SK-N-SH (cell line): ENCODE data around the gene MRNIP. TPM values are rescaled to one million over a fixed set of nuclear protein-coding genes. Genes with fewer than 3 reads are reported as not detected.

Source experiments
- CTCF ChIA-PET: fragments of 300-600, 350-600 bp; formaldehyde crosslinking; extraction: SDS; loops from one replicate; lab custom pipeline; 2021; lab: Yijun Ruan, JAX
- POLR2A ChIA-PET: fragments of 350-600 bp; sonication (Branson Sonifier 250); formaldehyde crosslinking; extraction: SDS; loops from one replicate; lab custom pipeline; 2020; ENCODE audit warnings: antibody characterized with exemption, inconsistent platforms; lab: Yijun Ruan, JAX
- DNase-seq: peaks from one replicate; pipeline ENCODE4 v3.0.0; 2012
- H2AFZ ChIP-seq: fragments of 200-600 bp; sonication (generic); 2 replicates; pipeline ENCODE4 v1.8.1; 2016; ENCODE audit warnings: antibody characterized with exemption, mild to moderate bottlenecking, low read depth
- H3F3A ChIP-seq: fragments of 200-600 bp; sonication (generic); replicated peaks from 2 replicates; pipeline ENCODE3; 2016; ENCODE audit warnings: antibody characterized with exemption, mild to moderate bottlenecking; ENCODE audit not compliant: insufficient read depth
- H3K27ac ChIP-seq, 2 experiments: fragments of 200-500 bp in 1 of 2; fragments of 200-600 bp in 1 of 2; sonication (Bioruptor generic) in 1 of 2; sonication (generic), shearing (Covaris generic) in 1 of 2; 2 replicates each; pipeline versions ENCODE4 v1.5.1 to v1.6.1; 2014 to 2016; ENCODE audit warnings: low read depth in 2 of 2, inconsistent platforms in 1 of 2, low read length in 1 of 2, mild to moderate bottlenecking in 1 of 2, mixed read lengths in 1 of 2
- H3K27me3 ChIP-seq: fragments of 200-600 bp; sonication (generic), shearing (Covaris generic); 2 replicates; pipeline ENCODE4 v1.6.1; 2016; ENCODE audit warnings: mixed run types; ENCODE audit not compliant: insufficient read depth
- H3K36me3 ChIP-seq, 2 experiments: fragments of 200-500 bp in 1 of 2; fragments of 200-600 bp in 1 of 2; sonication (Bioruptor generic) in 1 of 2; sonication (generic) in 1 of 2; replicated peaks in 1 of 2; 2 replicates each; pipeline versions ENCODE3 to v1.5.1; 2014 to 2016; ENCODE audit warnings: low read length in 1 of 2, mild to moderate bottlenecking in 1 of 2; ENCODE audit not compliant: insufficient read depth in 2 of 2, control insufficient read depth in 1 of 2
- H3K4me1 ChIP-seq, 2 experiments: fragments of 200-500 bp in 1 of 2; fragments of 200-600 bp in 1 of 2; sonication (Bioruptor generic) in 1 of 2; sonication (generic), shearing (Covaris generic) in 1 of 2; 2 replicates each; pipeline versions ENCODE4 v1.5.1 to v1.6.1; 2014 to 2016; ENCODE audit warnings: low read depth in 1 of 2, low read length in 1 of 2, mixed run types in 1 of 2; ENCODE audit not compliant: insufficient read depth in 2 of 2, control insufficient read depth in 1 of 2
- H3K4me2 ChIP-seq: fragments of 200-600 bp; sonication (generic), shearing (Covaris generic); 2 replicates; pipeline ENCODE4 v1.6.1; 2017; ENCODE audit warnings: mixed run types
- H3K4me3 ChIP-seq, 2 experiments: fragments of 200-500 bp in 1 of 2; fragments of 200-600 bp in 1 of 2; sonication (Bioruptor generic) in 1 of 2; sonication (generic), shearing (Covaris generic) in 1 of 2; 2 replicates each; pipeline versions ENCODE4 v1.5.1 to v1.8.1; 2014 to 2016; ENCODE audit warnings: low read depth in 2 of 2, inconsistent platforms in 1 of 2, low read length in 1 of 2, mild to moderate bottlenecking in 1 of 2, mixed read lengths in 1 of 2, moderate library complexity in 1 of 2
- H3K79me2 ChIP-seq: fragments of 200-600 bp; sonication (generic); 2 replicates; pipeline ENCODE4 v1.8.1; 2017; ENCODE audit warnings: mild to moderate bottlenecking; ENCODE audit not compliant: insufficient read depth
- H3K9ac ChIP-seq: fragments of 200-600 bp; sonication (generic); 2 replicates; pipeline ENCODE4 v1.6.1; 2017; ENCODE audit warnings: mixed run types
- H3K9me2 ChIP-seq: fragments of 200-600 bp; sonication (generic); 2 replicates; pipeline ENCODE4 v1.6.1; 2017; ENCODE audit warnings: mixed run types
- H3K9me3 ChIP-seq: fragments of 200-600 bp; sonication (generic); 2 replicates; pipeline ENCODE4 v1.6.1; 2017; ENCODE audit warnings: mixed run types, mild to moderate bottlenecking, moderate library complexity
- H4K20me1 ChIP-seq: fragments of 200-600 bp; sonication (generic); 2 replicates; pipeline ENCODE4 v1.6.1; 2017; ENCODE audit warnings: mild to moderate bottlenecking, mixed run types; ENCODE audit not compliant: insufficient read depth
- CHD2 ChIP-seq: fragments of 150-350 bp; IDR thresholded peaks from 2 replicates; pipeline ENCODE4 v1.6.1; 2018; ENCODE audit warnings: low read length; ENCODE audit not compliant: partially characterized antibody
- CTCF ChIP-seq: fragments of 200-600 bp; sonication (generic); IDR thresholded peaks from 2 replicates; pipeline ENCODE4 v1.6.1; 2017; ENCODE audit warnings: antibody characterized with exemption, mild to moderate bottlenecking, moderate library complexity
- EP300 ChIP-seq, 2 experiments: IDR thresholded peaks; 2 replicates each; pipeline versions ENCODE4 v1.4.0 to v1.6.1; 2012; ENCODE audit warnings: borderline replicate concordance in 1 of 2, low read depth in 1 of 2, low read length in 1 of 2
- FOSL2 ChIP-seq: IDR thresholded peaks from 2 replicates; pipeline ENCODE4 v1.4.0; 2012; ENCODE audit warnings: low read depth, mild to moderate bottlenecking, moderate library complexity, borderline replicate concordance
- FOXM1 ChIP-seq: IDR thresholded peaks from 2 replicates; pipeline ENCODE4 v1.4.0; 2012; ENCODE audit warnings: low read depth, mild to moderate bottlenecking
- JUND ChIP-seq: IDR thresholded peaks from 2 replicates; pipeline ENCODE4 v1.4.0; 2012
- MAX ChIP-seq: IDR thresholded peaks from 2 replicates; pipeline ENCODE4 v1.4.0; 2012; ENCODE audit warnings: low read depth
- MEF2A ChIP-seq: IDR thresholded peaks from 2 replicates; pipeline ENCODE4 v1.4.0; 2012; ENCODE audit warnings: low read depth, borderline replicate concordance
- PBX3 ChIP-seq: IDR thresholded peaks from 2 replicates; pipeline ENCODE4; 2012
- POLR2AphosphoS5 ChIP-seq: IDR thresholded peaks from 2 replicates; pipeline ENCODE4 v1.6.1; 2012; ENCODE audit warnings: low read depth, low read length
- TEAD4 ChIP-seq: IDR thresholded peaks from 2 replicates; pipeline ENCODE4 v1.4.0; 2012; ENCODE audit warnings: mild to moderate bottlenecking, borderline replicate concordance; ENCODE audit not compliant: insufficient read depth
- WGBS: methylation state at CpG from one replicate; pipeline ENCODE4 v1.1.6; 2017; ENCODE audit warnings: low lambda C conversion rate; 5-methylcytosine and 5-hydroxymethylcytosine counted together
- polyA plus RNA-seq, 3 experiments: library from polyadenylated mRNA; depleted of rRNA; stranded (reverse); fragments of >200 nt; gene quantifications; 2 replicates each; pipeline ENCODE4 v1.2.3, GENCODE V29; 2012

The MRNIP gene
- polyA plus RNA-seq, 1 of the 3 experiments (the other 2 are of a cell fraction): 32.8 TPM

GRCh38 chr5:179797741-179798140 is 60.9 kb downstream of the MRNIP start:
- TF ChIP-seq FOSL2 (no peak), CHD2 (no peak), EP300 (IDR thresholded peaks at IDR 0.05; ENCODE audit: borderline replicate concordance in 1 of 2, low read depth in 1 of 2, low read length in 1 of 2) (no peak), TEAD4 (no peak), MAX (no peak)
- no peak for DNase-seq
- Histone ChIP-seq H3K9ac (no peak overlapping the region), H3K4me2 (no peak overlapping the region), H3K27me3 (no peaks in the 10 kb centered on the region), H3K79me2 (peaks cover 16% of the 10 kb centered on the region; the same call in 1 of the 2 replicates), H3K4me1 (peaks cover under 1 to 14% of the 10 kb centered on the region in 2 experiments; a peak in 2 of 4 replicates), H2AFZ (no peak overlapping the region), H3K4me3 (no peak overlapping the region), H3K27ac (no peak overlapping the region), H3F3A (peaks cover 4% of the 10 kb centered on the region), H3K9me2 (no peaks in the 10 kb centered on the region), H4K20me1 (peaks cover 11% of the 10 kb centered on the region), H3K36me3 (peaks cover 0 to 47% of the 10 kb centered on the region in 2 experiments), H3K9me3 (no peaks in the 10 kb centered on the region)
- CTCF ChIA-PET: interaction anchor here (1.0 to 8.3 kb wide), 6 partner anchors 9 to 66 kb away, joined by 4 to 67 read pairs (median 8); partner anchors contain the start of genes MAML1 and MGAT4B
- POLR2A ChIA-PET: interaction anchor here (1.9 kb wide), 1 partner anchor 22 kb away, joined by 4 read pairs; no protein-coding TSS in a partner anchor
- WGBS: 97% methylated on average over 13 of the region's 30 CpGs

GRCh38 chr5:179796877-179797608 is 61.6 kb downstream of the MRNIP start:
- peaks cover 4% of the 10 kb centered on the region; the same call in 1 of the 2 replicates for H4K20me1 ChIP-seq
- peaks cover 0 to 14% of the 10 kb centered on the region in 2 experiments; a peak in 1 of 4 replicates for H3K4me1 ChIP-seq
- CTCF ChIA-PET: interaction anchor here (0.7 to 8.3 kb wide), 19 partner anchors 10 to 178 kb away, joined by 3 to 67 read pairs (median 4); partner anchors contain the start of genes MAML1 and MGAT4B
- WGBS: 93% methylated on average over 14 of the region's 21 CpGs
- POLR2A ChIA-PET: interaction anchor here (1.5 to 1.9 kb wide), 2 partner anchors 8 to 23 kb away, joined by 4 to 6 read pairs; no protein-coding TSS in a partner anchor
- H3K9me3 ChIP-seq: no peaks in the 10 kb centered on the region
- H3K36me3 ChIP-seq: peaks cover 0 to 41% of the 10 kb centered on the region in 2 experiments
- TF ChIP-seq PBX3 (no peak), FOXM1 (no peak), MEF2A (no peak), CTCF (no peak), FOSL2 (no peak), POLR2AphosphoS5 (no peak; the same call in 1 of the 2 replicates), JUND (no peak)
- H3K27me3 ChIP-seq: no peaks in the 10 kb centered on the region
- H3K4me3 ChIP-seq: peak overlapping the region in 1 of 2 experiments; percentile 57; a peak in 2 of 4 replicates
- H3K9ac ChIP-seq: peak overlapping the region; percentile 64; the same call in 1 of the 2 replicates
- H2AFZ ChIP-seq: no peak overlapping the region
- peak overlapping the region; percentile 83; the same call in 1 of the 2 replicates for H3K4me2 ChIP-seq
- H3K27ac ChIP-seq: no peak overlapping the region; a peak in 1 of 4 replicates
- no peaks in the 10 kb centered on the region for H3K9me2 ChIP-seq
- 0 out of 2 replicates have a peak, but pooled peaks cover 11% of the 10 kb centered on the region for H3K79me2 ChIP-seq
- DNase-seq: no peak
- peaks cover 4% of the 10 kb centered on the region for H3F3A ChIP-seq
